K562 (cell line): ENCODE results near the gene KRT14. TPM values are rescaled to one million over a fixed set of nuclear protein-coding genes. Genes with fewer than 3 reads are reported as not detected.
A peak's percentile ranks its signal among the peaks of the same experiment; 100 is the strongest.

Experiments used
- ATAC-seq: fragments of 200-7000 bp; cut with Tn5 transposase; 3 replicates; pipeline ENCODE4 v1.9.1; 2020; ENCODE audit warnings: moderate library complexity
- BruUV-seq: library from RNA; stranded (reverse); fragments of 400-500 nt; replicated peaks from 2 replicates; lab custom pipeline; 2021; lab: Mats Ljungman, UMichigan
- CTCF ChIA-PET: fragments of 300-600 bp; formaldehyde crosslinking; extraction: SDS; loops from one replicate; lab custom pipeline; 2021; ENCODE audit warnings: low intra/inter-chr PET ratio; lab: Yijun Ruan, JAX
- POLR2A ChIA-PET: fragments of 300-600, 350-650 bp; sonication (Branson Sonifier 250); formaldehyde crosslinking; extraction: SDS; loops from one replicate; lab custom pipeline; 2021; ENCODE audit warnings: antibody characterized with exemption, inconsistent platforms; lab: Yijun Ruan, JAX
- DNase-seq, 4 experiments: peaks; one replicate each; pipeline versions ENCODE4 v3.0.0 to v3.0.0-alpha.2; 2011 to 2018; ENCODE audit warnings: low spot score in 3 of 4, mixed read lengths in 3 of 4; ENCODE audit errors: extremely low read depth in 1 of 4
- FAIRE-seq: peaks from 2 replicates; lab custom pipeline; 2011; peaks lifted over from hg19 to GRCh38; lab: Jason Lieb, UNC
- H2AFZ ChIP-seq: 2 replicates; pipeline ENCODE4 v1.6.0; 2011; ENCODE audit warnings: low read depth, low read length, control low read depth, inconsistent platforms
- H3K27ac ChIP-seq: fragments of 200-600 bp; 3 replicates; pipeline ENCODE4 v1.8.0; 2011; ENCODE audit warnings: low read depth, mild to moderate bottlenecking, control low read depth, inconsistent platforms, low read length, moderate library complexity, mixed read lengths; ENCODE audit errors: extremely low read depth
- H3K27me3 ChIP-seq, 2 experiments: fragments of 300-600 bp in 1 of 2; 2 replicates in 1 of 2; 3 replicates in 1 of 2; pipeline versions ENCODE4 v1.6.0 to v1.8.0; 2011; ENCODE audit warnings: inconsistent platforms in 2 of 2, low read length in 2 of 2, mild to moderate bottlenecking in 1 of 2, mixed read lengths in 1 of 2, moderate library complexity in 1 of 2; ENCODE audit not compliant: control insufficient read depth in 2 of 2, insufficient read depth in 2 of 2
- H3K36me3 ChIP-seq: fragments of 300-600 bp; 3 replicates; pipeline ENCODE4 v1.8.0; 2011; ENCODE audit warnings: mild to moderate bottlenecking, low read length, inconsistent platforms; ENCODE audit not compliant: control insufficient read depth, insufficient read depth
- H3K4me1 ChIP-seq, 2 experiments: fragments of 200-600 bp in 1 of 2; replicated peaks in 1 of 2; 2 replicates in 1 of 2; 3 replicates in 1 of 2; pipeline versions ENCODE4 v1.5.1 to v1.8.0; 2011; ENCODE audit warnings: inconsistent platforms in 2 of 2, low read length in 2 of 2, mild to moderate bottlenecking in 1 of 2, mixed read lengths in 1 of 2, moderate library complexity in 1 of 2; ENCODE audit not compliant: control insufficient read depth in 2 of 2, insufficient read depth in 2 of 2
- H3K4me2 ChIP-seq: 2 replicates; pipeline ENCODE4 v1.6.1; 2011; ENCODE audit warnings: low read length, control low read depth, inconsistent platforms, mixed read lengths; ENCODE audit not compliant: insufficient read depth
- H3K4me3 ChIP-seq: fragments of 200-600 bp; sonication (generic), shearing (Covaris generic); 2 replicates; pipeline ENCODE4 v1.5.1; 2016; ENCODE audit warnings: control low read depth, inconsistent platforms
- H3K79me2 ChIP-seq: fragments of 200-600 bp; 3 replicates; pipeline ENCODE4 v1.8.0; 2011; ENCODE audit warnings: low read length, inconsistent platforms; ENCODE audit not compliant: control insufficient read depth, insufficient read depth
- H3K9ac ChIP-seq, 2 experiments: 2 replicates each; pipeline versions ENCODE4 v1.6.0 to v1.6.1; 2011; ENCODE audit warnings: low read depth in 2 of 2, low read length in 2 of 2, control low read depth in 1 of 2, inconsistent platforms in 1 of 2, mild to moderate bottlenecking in 1 of 2, mixed read lengths in 1 of 2; ENCODE audit not compliant: insufficient read depth in 1 of 2
- H3K9me1 ChIP-seq: one replicate; pipeline ENCODE4 v1.6.0; 2011; ENCODE audit warnings: inconsistent platforms, mild to moderate bottlenecking, low read length, moderate library complexity; ENCODE audit not compliant: control insufficient read depth, insufficient read depth
- H3K9me3 ChIP-seq: replicated peaks from 2 replicates; pipeline ENCODE4 v1.5.1; 2011; ENCODE audit warnings: low read depth, low read length, inconsistent platforms; ENCODE audit not compliant: control insufficient read depth, insufficient read depth
- H4K20me1 ChIP-seq: replicated peaks from 2 replicates; pipeline ENCODE4 v1.6.1; 2011; ENCODE audit warnings: low read length, inconsistent platforms, mixed read lengths; ENCODE audit not compliant: control insufficient read depth, insufficient read depth
- ARNT ChIP-seq, 2 experiments: fragments of 450-650 bp; IDR thresholded peaks; 2 replicates each; pipeline ENCODE4 v1.6.1; 2016; ENCODE audit warnings: mild to moderate bottlenecking in 1 of 2
- ATF1 ChIP-seq, 2 experiments: fragments of 450-650 bp in 1 of 2; IDR thresholded peaks; 2 replicates each; pipeline ENCODE4 v1.6.1; 2016; ENCODE audit warnings: missing compliant biosample characterization in 1 of 2, missing genetic modification characterization in 1 of 2
- ATF7 ChIP-seq: fragments of 450-650 bp; IDR thresholded peaks from 2 replicates; pipeline ENCODE4 v1.7.1; 2014; ENCODE audit warnings: mild to moderate bottlenecking, moderate library complexity
- CHCHD3 ChIP-seq: fragments of 250-450 bp; sonication (Bioruptor Pico); IDR thresholded peaks from 2 replicates; pipeline ENCODE4 v2.1.2; 2022; ENCODE audit warnings: mild to moderate bottlenecking
- CREM ChIP-seq: IDR thresholded peaks from 2 replicates; pipeline ENCODE4 v1.6.1; 2014; ENCODE audit warnings: antibody characterized with exemption, low read depth
- FOXJ3 ChIP-seq: sonication (generic); formaldehyde crosslinking; IDR thresholded peaks from 2 replicates; pipeline ENCODE4 v1.4.0; 2020; ENCODE audit warnings: mild to moderate bottlenecking, missing genetic modification reagents
- HNRNPH1 ChIP-seq: fragments of 200-400 bp; formaldehyde crosslinking; optimal IDR thresholded peaks from 2 replicates; pipeline ENCODE3; 2017; ENCODE audit warnings: low read depth, mild to moderate bottlenecking, low read length, moderate library complexity
- SAFB ChIP-seq: fragments of 200-400 bp; formaldehyde crosslinking; IDR thresholded peaks from 2 replicates; pipeline ENCODE4 v1.6.1; 2017; ENCODE audit warnings: low read depth, low read length, borderline replicate concordance
- TAF15 ChIP-seq: fragments of 200-400 bp; formaldehyde crosslinking; IDR thresholded peaks from 2 replicates; pipeline ENCODE4 v1.6.1; 2017; ENCODE audit warnings: mild to moderate bottlenecking, low read depth, low read length, moderate library complexity
- TBL1XR1 ChIP-seq, 2 experiments: IDR thresholded peaks; 2 replicates each; pipeline ENCODE4 v1.6.1; 2012; ENCODE audit warnings: improper control_type of control experiment in 2 of 2, low read length in 2 of 2, mild to moderate bottlenecking in 1 of 2
- TRIM24 ChIP-seq, 2 experiments: fragments of 450-650 bp; IDR thresholded peaks; 2 replicates each; pipeline ENCODE4 v1.6.1; 2016
- ZBTB7A ChIP-seq: IDR thresholded peaks from 2 replicates; pipeline ENCODE4 v1.6.1; 2011; ENCODE audit warnings: low read depth, mild to moderate bottlenecking, low read length, moderate library complexity, borderline replicate concordance; ENCODE audit not compliant: control insufficient read depth
- WGBS: fragments of 100-300 bp; shearing (Covaris generic); methylation state at CpG from one replicate; pipeline ENCODE4 v1.1.6; 2016; ENCODE audit warnings: low coverage, mixed read lengths; ENCODE audit not compliant: insufficient coverage; ENCODE audit errors: missing lambda C conversion rate; 5-methylcytosine and 5-hydroxymethylcytosine counted together
- in situ Hi-C: fragments of 300-500 bp; cut with MboI; formaldehyde crosslinking; loops from 4 replicates; pipeline ENCODE4 v1.15.0; 2018; ENCODE audit warnings: inconsistent platforms, mixed read lengths
- intact Hi-C: fragments of 100-400 bp; cut with micrococcal nuclease; formaldehyde crosslinking; loops from 2 replicates; pipeline ENCODE4 v1.14.2; 2022
- polyA plus RNA-seq, 8 experiments: library from polyadenylated mRNA; depleted of rRNA in 4 of 8; stranded (reverse) in 5 of 8; unstranded in 3 of 8; fragments of >200 nt; fragmentation: Nextera tagmentation in 2 of 8; fragmentation: Illumina TruSeq in 1 of 8; extraction: Ambion mirVana in 2 of 8; extraction: Trizol in 1 of 8; gene quantifications; 2 replicates each; pipeline versions ENCODE4 v1.2.1 to v1.2.3, GENCODE V29; 2011 to 2014; ENCODE audit warnings: inconsistent platforms in 1 of 8, missing spikeins in 1 of 8
- total RNA-seq, 7 experiments: library from RNA; depleted of rRNA in 6 of 7; stranded (reverse); fragments of >200 nt in 6 of 7; fragmentation: Illumina TruSeq in 2 of 7; extraction: Trizol in 2 of 7; gene quantifications; 2 replicates each; pipeline versions ENCODE4 v1.2.1 to v1.2.3, GENCODE V29; 2011 to 2021; ENCODE audit warnings: low replicate concordance in 1 of 7
- TF ChIP-seq, protein P1 (sequence below), 3 experiments: fragments of 200-800 bp in 1 of 3; sonication (Bioruptor generic) in 1 of 3; sonication (generic) in 1 of 3; formaldehyde crosslinking in 1 of 3; IDR thresholded peaks; 2 replicates each; pipeline versions ENCODE4 v1.6.1 to v1.8.0; 2016 to 2022; ENCODE audit warnings: mild to moderate bottlenecking in 2 of 3, missing compliant biosample characterization in 2 of 3, missing genetic modification characterization in 2 of 3, missing genetic modification reagents in 1 of 3

The KRT14 gene
- total and polyA plus RNA-seq, 9 of the 15 experiments (the other 6 are each of a cell fraction or from before 2014, with no cell fraction given) = 0.22 TPM; not detected in 8

DNA sequence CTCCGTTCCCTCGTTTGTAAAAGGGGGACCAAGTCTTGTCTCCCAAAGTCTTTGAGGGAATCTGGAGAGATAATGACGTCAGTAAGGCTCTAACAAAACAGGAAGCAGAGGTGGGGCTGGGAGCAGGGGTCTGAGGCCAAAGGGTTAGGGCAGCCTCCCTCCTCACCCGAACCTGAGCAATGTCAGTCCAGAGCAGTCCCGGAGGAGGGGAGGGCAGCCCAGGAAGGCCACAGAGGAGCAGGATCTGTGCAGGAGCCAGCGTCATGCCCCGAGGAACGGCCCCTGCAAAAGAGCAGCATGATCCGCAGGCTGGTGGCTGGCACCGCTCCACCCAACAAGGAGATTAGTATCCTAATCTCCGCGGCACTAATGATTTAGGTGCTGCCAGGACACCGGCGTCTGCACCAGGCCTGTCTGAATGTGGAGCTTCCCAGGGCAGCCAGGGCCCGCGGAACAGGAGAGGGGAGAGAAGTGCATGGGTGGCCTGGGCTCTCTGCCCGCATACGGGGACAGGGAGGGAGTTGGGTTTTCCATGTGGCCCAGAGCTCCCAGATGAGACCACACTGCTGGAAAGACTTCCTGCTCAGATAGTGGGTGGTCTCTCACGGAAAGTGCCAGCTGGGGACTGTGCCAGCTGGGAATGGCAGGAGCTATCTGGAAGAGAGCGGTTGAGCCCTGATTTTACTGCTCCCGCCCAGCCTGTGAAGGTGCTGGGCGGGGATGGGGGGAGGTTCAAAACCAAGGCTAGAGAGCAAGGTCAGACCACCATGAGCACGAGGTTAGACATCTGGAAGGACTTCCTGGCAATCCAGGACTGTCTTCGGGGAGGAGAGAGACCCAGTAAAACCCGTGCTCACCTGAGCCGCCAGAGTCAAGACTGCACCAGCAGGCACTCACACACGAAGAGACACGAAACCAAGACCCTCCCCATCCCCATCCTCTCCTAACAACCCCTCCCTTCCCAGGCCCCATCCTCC, 48.7 kb upstream of the KRT14 start:
- Histone ChIP-seq H2AFZ (peak overlapping the region; percentile 38), H3K9me3 (no peaks in the 10 kb centered on the region), H3K36me3 (no peaks in the 10 kb centered on the region), H3K9me1 (no peaks in the 10 kb centered on the region), H3K79me2 (no peaks in the 10 kb centered on the region), H3K4me1 (peaks cover 0 to 25% of the 10 kb centered on the region in 2 experiments; a peak in 3 of 5 replicates), H3K4me3 (no peak overlapping the region), H3K27me3 (peaks cover 0 to 8% of the 10 kb centered on the region in 2 experiments; a peak in 2 of 5 replicates), H3K9ac (peak overlapping the region in 1 of 2 experiments; percentile 50; a peak in 2 of 4 replicates), H3K27ac (no peak overlapping the region), H3K4me2 (no peak overlapping the region; the same call in 1 of the 2 replicates), H4K20me1 (peaks cover 5% of the 10 kb centered on the region; the same call in 1 of the 2 replicates)
- in situ Hi-C loops (no loop called here), intact Hi-C loops (no loop called here)
- POLR2A ChIA-PET = interaction anchor here (1.0 to 2.0 kb wide), 2 partner anchors 54 to 86 kb away, joined by 4 to 6 read pairs; partner anchors contain the start of gene EIF1
- WGBS = 24% methylated on average over 21 of the region's 28 CpGs
- DNase-seq = no peak
- FAIRE-seq = no peak
- ATAC-seq = peak; percentile 51
- TF ChIP-seq ATF1 (CRISPR knock-in tag; IDR thresholded peaks at IDR 0.05) (no peak), ATF1 (tag; IDR thresholded peaks at IDR 0.05) (peak; percentile 47; the same call in 1 of the 2 replicates), TBL1XR1 (IDR thresholded peaks at IDR 0.05; ENCODE audit: low read length in 2 of 2) (no peak), TRIM24 (IDR thresholded peaks at IDR 0.05) (no peak), HNRNPH1 (no peak), ARNT (IDR thresholded peaks at IDR 0.05) (no peak), CHCHD3 (no peak), FOXJ3 (CRISPR knock-in tag) (no peak), ATF7 (peak; percentile 82), CREM (0 out of 2 replicates have a peak, but pooled peaks have one; percentile 36), ZBTB7A (peak; percentile 24; the same call in 1 of the 2 replicates), SAFB (no peak), TAF15 (no peak)
- TF ChIP-seq, protein P1, sequence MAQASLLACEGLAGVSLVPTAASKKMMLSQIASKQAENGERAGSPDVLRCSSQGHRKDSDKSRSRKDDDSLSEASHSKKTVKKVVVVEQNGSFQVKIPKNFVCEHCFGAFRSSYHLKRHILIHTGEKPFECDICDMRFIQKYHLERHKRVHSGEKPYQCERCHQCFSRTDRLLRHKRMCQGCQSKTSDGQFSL (CRISPR knock-in tag; IDR thresholded peaks at IDR 0.05) = no peak
- TF ChIP-seq, protein P1 (tag; IDR thresholded peaks at IDR 0.05) = no peak
- CTCF ChIA-PET = no interaction called here
- BruUV-seq = no TSS peak
